HEK293 (cell line): ENCODE measurements around the gene FOSB.

Source experiments
- BCL11A ChIP-seq: fragments of 450-650 bp; formaldehyde crosslinking; IDR thresholded peaks from 2 replicates; pipeline ENCODE4 v1.5.1; 2016; ENCODE audit warnings: low read depth, missing biosample characterization, missing genetic modification characterization
- KLF1 ChIP-seq: fragments of 450-650 bp; formaldehyde crosslinking; IDR thresholded peaks from 2 replicates; pipeline ENCODE4 v1.5.1; 2016; ENCODE audit warnings: missing biosample characterization, missing genetic modification characterization
- KLF7 ChIP-seq: fragments of 450-650 bp; formaldehyde crosslinking; IDR thresholded peaks from 2 replicates; pipeline ENCODE4 v1.5.1; 2016; ENCODE audit warnings: missing biosample characterization, missing genetic modification characterization, borderline replicate concordance
- OSR2 ChIP-seq: fragments of 450-650 bp; formaldehyde crosslinking; IDR thresholded peaks from 2 replicates; pipeline ENCODE4 v1.5.1; 2016; ENCODE audit warnings: missing biosample characterization, missing genetic modification characterization
- SP2 ChIP-seq: fragments of 450-650 bp; formaldehyde crosslinking; IDR thresholded peaks from 2 replicates; pipeline ENCODE4 v1.5.1; 2016; ENCODE audit warnings: missing biosample characterization, missing genetic modification characterization
- SP3 ChIP-seq: fragments of 450-650 bp; formaldehyde crosslinking; IDR thresholded peaks from 2 replicates; pipeline ENCODE4 v1.5.1; 2016; ENCODE audit warnings: missing biosample characterization, missing genetic modification characterization
- SP7 ChIP-seq: fragments of 450-650 bp; formaldehyde crosslinking; IDR thresholded peaks from 2 replicates; pipeline ENCODE4 v1.5.1; 2016; ENCODE audit warnings: missing biosample characterization, missing genetic modification characterization
- WT1 ChIP-seq: fragments of 450-650 bp; formaldehyde crosslinking; IDR thresholded peaks from 2 replicates; pipeline ENCODE4 v1.5.1; 2016; ENCODE audit warnings: missing biosample characterization, missing genetic modification characterization
- ZNF121 ChIP-seq: fragments of 450-650 bp; formaldehyde crosslinking; IDR thresholded peaks from 2 replicates; pipeline ENCODE4 v1.5.1; 2016; ENCODE audit warnings: missing biosample characterization, missing genetic modification characterization
- ZNF155 ChIP-seq: fragments of 450-650 bp; formaldehyde crosslinking; IDR thresholded peaks from 2 replicates; pipeline ENCODE4 v1.5.1; 2016; ENCODE audit warnings: missing biosample characterization, missing genetic modification characterization
- ZNF174 ChIP-seq: fragments of 450-650 bp; formaldehyde crosslinking; IDR thresholded peaks from 2 replicates; pipeline ENCODE4 v1.5.0; 2017; ENCODE audit warnings: missing biosample characterization, mild to moderate bottlenecking, missing genetic modification characterization
- ZNF19 ChIP-seq: fragments of 450-650 bp; formaldehyde crosslinking; IDR thresholded peaks from 2 replicates; pipeline ENCODE4; 2016; ENCODE audit warnings: missing biosample characterization, missing genetic modification characterization, low read depth
- ZNF202 ChIP-seq: fragments of 450-650 bp; formaldehyde crosslinking; IDR thresholded peaks from 2 replicates; pipeline ENCODE4 v1.5.1; 2016; ENCODE audit warnings: missing biosample characterization, missing genetic modification characterization, borderline replicate concordance
- ZNF292 ChIP-seq: fragments of 450-650 bp; formaldehyde crosslinking; IDR thresholded peaks from 2 replicates; pipeline ENCODE4 v1.5.1; 2016; ENCODE audit warnings: low read depth, missing biosample characterization, missing genetic modification characterization, borderline replicate concordance
- ZNF558 ChIP-seq: fragments of 450-650 bp; formaldehyde crosslinking; IDR thresholded peaks from 2 replicates; pipeline ENCODE4 v1.5.1; 2016; ENCODE audit warnings: missing biosample characterization, missing genetic modification characterization
- ZNF571 ChIP-seq: fragments of 450-650 bp; formaldehyde crosslinking; IDR thresholded peaks from 2 replicates; pipeline ENCODE4 v1.5.0; 2017; ENCODE audit warnings: missing biosample characterization, missing genetic modification characterization
- ZNF654 ChIP-seq: fragments of 450-650 bp; formaldehyde crosslinking; IDR thresholded peaks from 2 replicates; pipeline ENCODE4 v1.5.1; 2016; ENCODE audit warnings: low read depth, missing biosample characterization, missing genetic modification characterization
- ZNF701 ChIP-seq: fragments of 450-650 bp; formaldehyde crosslinking; IDR thresholded peaks from 2 replicates; pipeline ENCODE4 v1.5.1; 2016; ENCODE audit warnings: missing biosample characterization, missing genetic modification characterization
- ZNF747 ChIP-seq: fragments of 450-650 bp; formaldehyde crosslinking; IDR thresholded peaks from 2 replicates; pipeline ENCODE4 v1.5.1; 2016; ENCODE audit warnings: missing biosample characterization, missing genetic modification characterization
- ZNF837 ChIP-seq: fragments of 450-650 bp; formaldehyde crosslinking; IDR thresholded peaks from 2 replicates; pipeline ENCODE4 v1.5.1; 2016; ENCODE audit warnings: missing biosample characterization, missing genetic modification characterization
- ZSCAN23 ChIP-seq: fragments of 450-650 bp; formaldehyde crosslinking; IDR thresholded peaks from 2 replicates; pipeline ENCODE4 v1.5.1; 2016; ENCODE audit warnings: missing biosample characterization, missing genetic modification characterization
- TF ChIP-seq, protein P1 (sequence below): fragments of 450-650 bp; formaldehyde crosslinking; IDR thresholded peaks from 2 replicates; pipeline ENCODE4 v1.5.1; 2017; ENCODE audit warnings: missing biosample characterization, missing genetic modification characterization
- TF ChIP-seq, protein P2 (sequence below): fragments of 450-650 bp; formaldehyde crosslinking; IDR thresholded peaks from 2 replicates; pipeline ENCODE4 v1.5.1; 2016; ENCODE audit warnings: missing biosample characterization, missing genetic modification characterization
- TF ChIP-seq, protein P3 (sequence below): fragments of 450-650 bp; formaldehyde crosslinking; IDR thresholded peaks from 2 replicates; pipeline ENCODE4 v1.5.1; 2016; ENCODE audit warnings: missing biosample characterization, missing genetic modification characterization
- TF ChIP-seq, protein P4 (sequence below): fragments of 450-650 bp; formaldehyde crosslinking; IDR thresholded peaks from 2 replicates; pipeline ENCODE4 v1.5.1; 2017; ENCODE audit warnings: missing biosample characterization, mild to moderate bottlenecking, missing genetic modification characterization, moderate library complexity
- TF ChIP-seq, protein P5 (sequence below): fragments of 450-650 bp; formaldehyde crosslinking; IDR thresholded peaks from 2 replicates; pipeline ENCODE4 v1.5.1; 2016; ENCODE audit warnings: missing biosample characterization, missing genetic modification characterization
- TF ChIP-seq, protein P6 (sequence below): fragments of 450-650 bp; formaldehyde crosslinking; IDR thresholded peaks from 2 replicates; pipeline ENCODE4 v1.5.1; 2016; ENCODE audit warnings: missing biosample characterization, missing genetic modification characterization

Gene FOSB

DNA sequence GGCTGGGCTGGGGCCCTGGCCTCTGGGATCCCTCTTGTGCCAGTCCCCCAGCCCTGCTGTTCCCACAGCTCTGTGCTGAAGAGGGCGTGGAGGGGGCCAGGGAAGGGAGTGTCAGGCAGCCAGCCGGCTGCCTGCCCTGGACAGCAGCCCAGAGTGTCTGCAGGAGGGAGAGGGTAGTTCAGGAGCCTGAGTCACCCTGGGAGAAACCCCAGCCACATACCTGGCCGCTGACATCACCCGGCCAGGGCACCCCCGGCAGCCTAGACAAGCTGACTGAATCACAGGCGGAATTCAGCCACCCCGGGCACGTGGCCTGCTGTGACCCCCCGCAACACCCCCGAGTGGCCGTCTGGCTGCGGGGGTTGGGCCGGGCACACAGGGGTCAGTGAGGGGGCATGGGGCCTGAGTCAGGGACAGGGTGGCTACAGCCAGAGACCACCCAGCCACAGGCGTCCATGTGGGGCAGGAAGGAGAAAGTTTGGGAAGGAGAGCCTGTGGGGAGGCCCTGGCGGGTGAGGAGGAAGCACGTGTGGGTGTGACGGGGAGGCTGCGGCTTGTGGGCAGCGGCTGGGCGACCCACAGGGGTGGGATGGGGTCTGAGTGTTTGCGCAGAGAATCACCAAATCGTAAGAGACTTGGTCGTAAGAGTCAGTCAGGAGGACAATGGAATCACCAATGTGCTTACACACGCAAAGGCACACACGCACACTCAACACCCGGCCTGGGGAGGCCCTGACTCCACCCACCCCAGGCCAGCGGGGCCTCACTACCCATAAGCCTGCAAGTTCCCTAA lies 11.9 kb upstream of the FOSB start (continued):
- TF ChIP-seq ZNF292 (tag by site-specific recombination), result no peak
- no peak for TF ChIP-seq ZNF19 (tag by site-specific recombination)
- TF ChIP-seq OSR2 (tag by site-specific recombination), result peak; percentile 28; the same call in 1 of the 2 replicates
- TF ChIP-seq SP7 (tag by site-specific recombination), result peak; percentile 92
- TF ChIP-seq ZNF701 (tag by site-specific recombination), result no peak
- TF ChIP-seq ZNF155 (tag by site-specific recombination), result no peak
- TF ChIP-seq ZNF837, result no peak
- 0 out of 2 replicates have a peak, but pooled peaks have one; percentile 28 for TF ChIP-seq KLF7 (tag by site-specific recombination)
- TF ChIP-seq ZSCAN23, result peak; percentile 12; the same call in 1 of the 2 replicates
- no peak for TF ChIP-seq ZNF121 (tag by site-specific recombination)
- TF ChIP-seq ZNF558, result peak; percentile 27; the same call in 1 of the 2 replicates
- TF ChIP-seq, protein P1, sequence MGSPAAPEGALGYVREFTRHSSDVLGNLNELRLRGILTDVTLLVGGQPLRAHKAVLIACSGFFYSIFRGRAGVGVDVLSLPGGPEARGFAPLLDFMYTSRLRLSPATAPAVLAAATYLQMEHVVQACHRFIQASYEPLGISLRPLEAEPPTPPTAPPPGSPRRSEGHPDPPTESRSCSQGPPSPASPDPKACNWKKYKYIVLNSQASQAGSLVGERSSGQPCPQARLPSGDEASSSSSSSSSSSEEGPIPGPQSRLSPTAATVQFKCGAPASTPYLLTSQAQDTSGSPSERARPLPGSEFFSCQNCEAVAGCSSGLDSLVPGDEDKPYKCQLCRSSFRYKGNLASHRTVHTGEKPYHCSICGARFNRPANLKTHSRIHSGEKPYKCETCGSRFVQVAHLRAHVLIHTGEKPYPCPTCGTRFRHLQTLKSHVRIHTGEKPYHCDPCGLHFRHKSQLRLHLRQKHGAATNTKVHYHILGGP, result no peak
- no peak for TF ChIP-seq ZNF202 (tag by site-specific recombination)
- TF ChIP-seq, protein P2, sequence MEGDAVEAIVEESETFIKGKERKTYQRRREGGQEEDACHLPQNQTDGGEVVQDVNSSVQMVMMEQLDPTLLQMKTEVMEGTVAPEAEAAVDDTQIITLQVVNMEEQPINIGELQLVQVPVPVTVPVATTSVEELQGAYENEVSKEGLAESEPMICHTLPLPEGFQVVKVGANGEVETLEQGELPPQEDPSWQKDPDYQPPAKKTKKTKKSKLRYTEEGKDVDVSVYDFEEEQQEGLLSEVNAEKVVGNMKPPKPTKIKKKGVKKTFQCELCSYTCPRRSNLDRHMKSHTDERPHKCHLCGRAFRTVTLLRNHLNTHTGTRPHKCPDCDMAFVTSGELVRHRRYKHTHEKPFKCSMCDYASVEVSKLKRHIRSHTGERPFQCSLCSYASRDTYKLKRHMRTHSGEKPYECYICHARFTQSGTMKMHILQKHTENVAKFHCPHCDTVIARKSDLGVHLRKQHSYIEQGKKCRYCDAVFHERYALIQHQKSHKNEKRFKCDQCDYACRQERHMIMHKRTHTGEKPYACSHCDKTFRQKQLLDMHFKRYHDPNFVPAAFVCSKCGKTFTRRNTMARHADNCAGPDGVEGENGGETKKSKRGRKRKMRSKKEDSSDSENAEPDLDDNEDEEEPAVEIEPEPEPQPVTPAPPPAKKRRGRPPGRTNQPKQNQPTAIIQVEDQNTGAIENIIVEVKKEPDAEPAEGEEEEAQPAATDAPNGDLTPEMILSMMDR (tag by site-specific recombination), result no peak
- peak; percentile 94 for TF ChIP-seq BCL11A (tag by site-specific recombination)
- TF ChIP-seq ZNF747 (tag by site-specific recombination), result no peak
- TF ChIP-seq, protein P3, sequence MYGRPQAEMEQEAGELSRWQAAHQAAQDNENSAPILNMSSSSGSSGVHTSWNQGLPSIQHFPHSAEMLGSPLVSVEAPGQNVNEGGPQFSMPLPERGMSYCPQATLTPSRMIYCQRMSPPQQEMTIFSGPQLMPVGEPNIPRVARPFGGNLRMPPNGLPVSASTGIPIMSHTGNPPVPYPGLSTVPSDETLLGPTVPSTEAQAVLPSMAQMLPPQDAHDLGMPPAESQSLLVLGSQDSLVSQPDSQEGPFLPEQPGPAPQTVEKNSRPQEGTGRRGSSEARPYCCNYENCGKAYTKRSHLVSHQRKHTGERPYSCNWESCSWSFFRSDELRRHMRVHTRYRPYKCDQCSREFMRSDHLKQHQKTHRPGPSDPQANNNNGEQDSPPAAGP, result peak; percentile 95
- no peak for TF ChIP-seq ZNF174 (tag by site-specific recombination)
- peak; percentile 60 for TF ChIP-seq SP3 (tag by site-specific recombination)
- TF ChIP-seq ZNF654, result no peak
- TF ChIP-seq, protein P4, sequence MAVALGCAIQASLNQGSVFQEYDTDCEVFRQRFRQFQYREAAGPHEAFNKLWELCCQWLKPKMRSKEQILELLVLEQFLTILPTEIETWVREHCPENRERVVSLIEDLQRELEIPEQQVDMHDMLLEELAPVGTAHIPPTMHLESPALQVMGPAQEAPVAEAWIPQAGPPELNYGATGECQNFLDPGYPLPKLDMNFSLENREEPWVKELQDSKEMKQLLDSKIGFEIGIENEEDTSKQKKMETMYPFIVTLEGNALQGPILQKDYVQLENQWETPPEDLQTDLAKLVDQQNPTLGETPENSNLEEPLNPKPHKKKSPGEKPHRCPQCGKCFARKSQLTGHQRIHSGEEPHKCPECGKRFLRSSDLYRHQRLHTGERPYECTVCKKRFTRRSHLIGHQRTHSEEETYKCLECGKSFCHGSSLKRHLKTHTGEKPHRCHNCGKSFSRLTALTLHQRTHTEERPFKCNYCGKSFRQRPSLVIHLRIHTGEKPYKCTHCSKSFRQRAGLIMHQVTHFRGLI (tag by site-specific recombination), result no peak
- TF ChIP-seq KLF1 (tag by site-specific recombination), result peak; percentile 77
- TF ChIP-seq, protein P5, sequence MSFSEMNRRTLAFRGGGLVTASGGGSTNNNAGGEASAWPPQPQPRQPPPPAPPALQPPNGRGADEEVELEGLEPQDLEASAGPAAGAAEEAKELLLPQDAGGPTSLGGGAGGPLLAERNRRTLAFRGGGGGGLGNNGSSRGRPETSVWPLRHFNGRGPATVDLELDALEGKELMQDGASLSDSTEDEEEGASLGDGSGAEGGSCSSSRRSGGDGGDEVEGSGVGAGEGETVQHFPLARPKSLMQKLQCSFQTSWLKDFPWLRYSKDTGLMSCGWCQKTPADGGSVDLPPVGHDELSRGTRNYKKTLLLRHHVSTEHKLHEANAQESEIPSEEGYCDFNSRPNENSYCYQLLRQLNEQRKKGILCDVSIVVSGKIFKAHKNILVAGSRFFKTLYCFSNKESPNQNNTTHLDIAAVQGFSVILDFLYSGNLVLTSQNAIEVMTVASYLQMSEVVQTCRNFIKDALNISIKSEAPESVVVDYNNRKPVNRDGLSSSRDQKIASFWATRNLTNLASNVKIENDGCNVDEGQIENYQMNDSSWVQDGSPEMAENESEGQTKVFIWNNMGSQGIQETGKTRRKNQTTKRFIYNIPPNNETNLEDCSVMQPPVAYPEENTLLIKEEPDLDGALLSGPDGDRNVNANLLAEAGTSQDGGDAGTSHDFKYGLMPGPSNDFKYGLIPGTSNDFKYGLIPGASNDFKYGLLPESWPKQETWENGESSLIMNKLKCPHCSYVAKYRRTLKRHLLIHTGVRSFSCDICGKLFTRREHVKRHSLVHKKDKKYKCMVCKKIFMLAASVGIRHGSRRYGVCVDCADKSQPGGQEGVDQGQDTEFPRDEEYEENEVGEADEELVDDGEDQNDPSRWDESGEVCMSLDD (tag by site-specific recombination), result peak; percentile 94
- TF ChIP-seq, protein P6, sequence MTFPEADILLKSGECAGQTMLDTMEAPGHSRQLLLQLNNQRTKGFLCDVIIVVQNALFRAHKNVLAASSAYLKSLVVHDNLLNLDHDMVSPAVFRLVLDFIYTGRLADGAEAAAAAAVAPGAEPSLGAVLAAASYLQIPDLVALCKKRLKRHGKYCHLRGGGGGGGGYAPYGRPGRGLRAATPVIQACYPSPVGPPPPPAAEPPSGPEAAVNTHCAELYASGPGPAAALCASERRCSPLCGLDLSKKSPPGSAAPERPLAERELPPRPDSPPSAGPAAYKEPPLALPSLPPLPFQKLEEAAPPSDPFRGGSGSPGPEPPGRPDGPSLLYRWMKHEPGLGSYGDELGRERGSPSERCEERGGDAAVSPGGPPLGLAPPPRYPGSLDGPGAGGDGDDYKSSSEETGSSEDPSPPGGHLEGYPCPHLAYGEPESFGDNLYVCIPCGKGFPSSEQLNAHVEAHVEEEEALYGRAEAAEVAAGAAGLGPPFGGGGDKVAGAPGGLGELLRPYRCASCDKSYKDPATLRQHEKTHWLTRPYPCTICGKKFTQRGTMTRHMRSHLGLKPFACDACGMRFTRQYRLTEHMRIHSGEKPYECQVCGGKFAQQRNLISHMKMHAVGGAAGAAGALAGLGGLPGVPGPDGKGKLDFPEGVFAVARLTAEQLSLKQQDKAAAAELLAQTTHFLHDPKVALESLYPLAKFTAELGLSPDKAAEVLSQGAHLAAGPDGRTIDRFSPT (tag by site-specific recombination), result peak; percentile 98
- peak; percentile 88 for TF ChIP-seq WT1 (tag by site-specific recombination)
- TF ChIP-seq SP2, result 0 out of 2 replicates have a peak, but pooled peaks have one; percentile 14
- TF ChIP-seq ZNF571, result no peak
